Keratinocyte (primary cell): ENCODE results near the gene PDXDC1.

ENCODE experiments used
- CTCF ChIP-seq, 3 experiments: IDR thresholded peaks in 1 of 3; conservative IDR thresholded peaks in 1 of 3; optimal IDR thresholded peaks in 1 of 3; 2 replicates in 2 of 3; 3 replicates in 1 of 3; pipeline versions ENCODE3 to v1.5.1; 2011; ENCODE audit warnings: low read length in 3 of 3, mild to moderate bottlenecking in 3 of 3, moderate library complexity in 2 of 3, control low read depth in 1 of 3, inconsistent platforms in 1 of 3; ENCODE audit not compliant: insufficient read depth in 2 of 3; ENCODE audit errors: extremely low read depth in 1 of 3
- EZH2 ChIP-seq: IDR thresholded peaks from one replicate; pipeline ENCODE4 v1.6.1; 2012; ENCODE audit warnings: inconsistent platforms, mild to moderate bottlenecking, low read length, moderate library complexity

DNA sequence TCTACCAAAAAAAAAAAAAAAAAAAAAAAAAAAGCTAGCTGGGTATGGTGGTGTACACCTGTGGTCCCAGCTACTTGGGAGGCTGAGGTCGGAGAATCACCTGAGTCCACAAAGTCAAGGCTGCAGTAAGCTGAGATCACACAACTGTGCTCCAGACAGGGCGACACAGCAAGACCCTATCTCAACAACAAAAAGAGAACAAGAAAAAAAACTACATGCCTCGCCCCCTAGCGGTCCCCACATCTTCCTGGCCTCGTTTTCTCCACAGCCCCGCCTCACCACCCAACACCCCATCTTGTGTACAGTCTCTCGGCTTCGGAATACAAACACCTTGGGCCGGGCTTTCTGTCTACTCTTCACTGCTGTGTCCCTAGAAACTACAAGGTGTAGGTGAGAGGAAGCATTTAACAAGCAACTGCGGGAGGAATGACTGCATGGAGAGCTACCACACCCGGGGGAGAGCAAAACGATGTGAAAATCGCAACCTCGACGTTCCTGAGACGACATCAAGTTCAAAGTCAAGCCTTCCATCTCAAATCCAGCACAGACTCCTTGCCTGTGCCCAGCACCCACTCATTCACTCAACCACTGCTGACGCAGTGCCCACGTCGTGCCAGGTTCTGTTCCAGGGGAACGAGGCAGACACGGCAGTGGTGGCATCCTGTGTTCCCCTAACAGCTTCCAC, 72.0 kb downstream of the PDXDC1 start:
- no peak for TF ChIP-seq CTCF (optimal IDR thresholded peaks at IDR 0.05 in 1 of 3, IDR thresholded peaks at IDR 0.05 in 1 of 3, conservative IDR thresholded peaks at IDR 0.05 in 1 of 3; ENCODE audit: extremely low read depth in 1 of 3, insufficient read depth in 2 of 3, low read length in 3 of 3)
- TF ChIP-seq EZH2: no peak
